H1 (cell line): Measurements from ENCODE around the gene ZCRB1. TPM values are rescaled to one million over a fixed set of nuclear protein-coding genes. Genes with fewer than 3 reads are reported as not detected.

ENCODE experiments used
- CHD7 ChIP-seq: fragments of 300-600 bp; sonication (generic); IDR thresholded peaks from 2 replicates; pipeline ENCODE4 v1.7.1; 2012; ENCODE audit warnings: low read length, moderate library complexity, mild to moderate bottlenecking, inconsistent platforms; ENCODE audit not compliant: insufficient replicate concordance
- POLR2A ChIP-seq, 2 experiments: IDR thresholded peaks; 1 replicate in 1 of 2; 2 replicates in 1 of 2; pipeline ENCODE4 v1.6.1; 2011; ENCODE audit warnings: low read depth in 2 of 2, low read length in 2 of 2, mild to moderate bottlenecking in 2 of 2; ENCODE audit errors: control extremely low read depth in 1 of 2
- RBBP5 ChIP-seq: IDR thresholded peaks from 2 replicates; pipeline ENCODE4 v1.7.1; 2012; ENCODE audit warnings: low read depth, mild to moderate bottlenecking, inconsistent platforms, low read length, moderate library complexity, borderline replicate concordance
- RNF2 ChIP-seq: fragments of 200-900, 300-1000 bp; sonication (generic); IDR thresholded peaks from 2 replicates; pipeline ENCODE4 v1.7.1; 2016; ENCODE audit warnings: borderline replicate concordance, low read depth, mild to moderate bottlenecking, antibody characterized with exemption, low read length; ENCODE audit not compliant: poor library complexity, severe bottlenecking; ENCODE audit errors: missing control alignments
- SP4 ChIP-seq: IDR thresholded peaks from 2 replicates; pipeline ENCODE4 v1.6.1; 2012; ENCODE audit warnings: low read length, inconsistent platforms
- polyA plus RNA-seq, 7 experiments: library from polyadenylated mRNA; depleted of rRNA in 3 of 7; stranded (reverse) in 5 of 7; unstranded in 2 of 7; fragments of >200 nt in 5 of 7; fragments of 200-250 nt in 2 of 7; gene quantifications; 1 replicate in 5 of 7; 2 replicates in 1 of 7; 4 replicates in 1 of 7; pipeline versions ENCODE4 v1.2.1 to v1.2.3, GENCODE V29; 2011 to 2013; ENCODE audit warnings: missing spikeins in 2 of 7, mixed read lengths in 2 of 7
- total RNA-seq: library from RNA; stranded (reverse); fragmentation: NEBNext Ultra II Directional; extraction: Animal tissue kit (Norgen Biotek cat#: 25700); gene quantifications from 2 replicates; pipeline ENCODE4 v1.2.1, GENCODE V29; 2021

ZCRB1 gene
- total and polyA plus RNA-seq, 2 of the 8 experiments (the other 6 are each of a cell fraction or from before 2014, with no cell fraction given) = 22.0 to 52.5 TPM

DNA sequence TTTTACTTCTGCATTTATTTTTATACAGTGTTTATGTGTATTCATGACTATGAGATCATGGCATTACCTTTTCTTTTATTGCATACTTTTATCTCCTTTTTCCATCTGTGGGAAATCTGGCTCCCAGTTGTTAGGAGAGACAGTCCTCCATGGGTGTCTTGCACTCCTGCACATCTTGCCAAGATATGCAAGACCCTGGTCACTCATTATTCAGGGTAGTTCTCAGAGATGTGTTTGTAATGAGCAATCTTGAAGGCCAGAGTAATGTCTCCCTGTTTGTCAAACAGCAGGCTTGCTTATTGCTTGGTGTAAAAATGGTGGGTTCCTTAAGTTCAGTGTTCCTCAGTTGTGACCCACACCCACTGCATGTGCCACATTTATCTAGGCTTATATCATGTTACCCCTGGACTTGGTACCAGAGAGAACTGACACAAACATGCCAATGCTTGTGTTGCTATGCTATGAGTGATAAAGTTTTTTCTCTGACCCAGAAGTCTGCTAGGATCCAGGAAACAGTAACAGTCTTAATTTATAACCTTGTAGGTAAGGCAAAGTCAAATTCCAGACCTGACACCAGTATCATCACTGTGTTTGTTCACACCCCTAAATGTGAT, 36.9 kb upstream of the ZCRB1 start (continued):
- TF ChIP-seq CHD7 (no peak), RBBP5 (no peak), RNF2 (no peak), POLR2A (IDR thresholded peaks at IDR 0.05; ENCODE audit: control extremely low read depth in 1 of 2, low read depth in 2 of 2, low read length in 2 of 2) (no peak), SP4 (no peak)
